ENCODE data around the gene NIN. TPM values are rescaled to one million over a fixed set of nuclear protein-coding genes. Genes with fewer than 3 reads are reported as not detected.

The NIN gene
- polyA plus RNA-seq (ENCODE audit: insufficient read length in 4 of 4): 10 to 100 TPM; 30.2 to 35.7 (median 32.2) TPM

DNA sequence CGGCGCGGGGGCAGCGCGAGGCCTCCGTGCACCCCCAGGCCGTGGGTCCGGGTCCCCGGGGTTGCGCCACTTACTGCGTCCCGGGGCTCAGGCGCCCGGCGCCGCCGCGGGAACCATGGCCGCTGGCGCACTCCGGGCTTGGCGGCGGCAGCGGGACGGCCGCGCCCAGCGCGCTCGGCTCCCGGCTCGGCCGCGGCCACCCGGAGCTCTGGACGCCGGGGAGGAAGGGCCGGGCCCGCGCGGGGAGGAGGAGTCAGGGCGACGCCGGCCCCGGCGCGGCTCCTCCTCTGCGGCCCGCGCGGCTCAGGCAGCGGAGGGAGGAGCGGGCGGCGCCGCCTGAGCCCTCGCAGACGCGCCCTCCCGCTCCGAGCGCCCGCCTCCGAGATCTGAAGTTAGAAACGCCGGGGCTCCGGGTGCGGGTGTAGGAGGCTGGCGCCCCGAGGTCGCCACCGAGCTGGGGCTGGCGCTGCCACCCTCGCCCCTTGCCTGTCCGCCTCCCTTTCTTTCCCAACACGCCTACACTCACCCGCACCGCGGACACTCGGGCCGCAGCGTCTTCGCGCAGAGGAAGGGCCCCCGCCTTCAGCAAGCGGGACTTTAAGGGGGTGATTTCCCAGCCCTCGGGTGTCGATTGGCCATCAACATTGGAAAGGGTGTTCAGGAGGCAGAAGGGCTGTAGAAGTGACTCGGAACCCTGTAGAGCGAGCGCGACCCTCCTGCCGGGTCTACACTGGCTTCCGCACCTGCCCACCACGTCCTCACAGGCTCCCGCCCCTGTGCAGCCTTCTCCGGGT, at the start of gene NIN:
Gene NIN, minus strand, starts transcription at position 231 of the 794 bp plus-strand sequence. CDS start 9,106 bp downstream, outside the sequence.
- peak in 3 of 4 donors; percentile 52 to 74 (median 70) for DNase-seq (ENCODE audit: low read depth in 4 of 4, low spot score in 3 of 4)

- DNase-seq (ENCODE audit: low read depth in 4 of 4, low spot score in 3 of 4): no peak
Measured at GRCh38 chr14:50875359-50876070, 44.6 kb upstream of the NIN start.

DNA sequence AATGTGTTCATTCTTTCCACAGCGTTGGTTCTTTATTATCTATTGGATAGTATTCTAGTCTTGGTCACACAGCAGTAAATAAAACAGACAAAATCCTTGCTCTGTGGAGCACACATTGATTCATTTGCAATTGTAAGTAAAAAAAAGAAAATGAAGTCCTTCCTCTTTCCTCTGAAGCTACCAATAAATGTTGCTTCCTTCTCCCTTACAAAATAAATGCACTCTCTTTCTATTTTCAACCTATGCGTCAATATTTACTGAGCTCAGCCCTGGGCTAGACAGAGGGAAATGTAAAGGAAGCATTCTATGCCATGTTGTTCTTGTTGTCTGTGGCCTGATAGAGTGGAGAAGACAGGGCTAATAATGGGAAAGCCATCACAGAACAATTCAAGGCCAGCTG, 43.8 kb upstream of the NIN start:
- no peak for DNase-seq (ENCODE audit: low read depth in 4 of 4, low spot score in 3 of 4)

DNA sequence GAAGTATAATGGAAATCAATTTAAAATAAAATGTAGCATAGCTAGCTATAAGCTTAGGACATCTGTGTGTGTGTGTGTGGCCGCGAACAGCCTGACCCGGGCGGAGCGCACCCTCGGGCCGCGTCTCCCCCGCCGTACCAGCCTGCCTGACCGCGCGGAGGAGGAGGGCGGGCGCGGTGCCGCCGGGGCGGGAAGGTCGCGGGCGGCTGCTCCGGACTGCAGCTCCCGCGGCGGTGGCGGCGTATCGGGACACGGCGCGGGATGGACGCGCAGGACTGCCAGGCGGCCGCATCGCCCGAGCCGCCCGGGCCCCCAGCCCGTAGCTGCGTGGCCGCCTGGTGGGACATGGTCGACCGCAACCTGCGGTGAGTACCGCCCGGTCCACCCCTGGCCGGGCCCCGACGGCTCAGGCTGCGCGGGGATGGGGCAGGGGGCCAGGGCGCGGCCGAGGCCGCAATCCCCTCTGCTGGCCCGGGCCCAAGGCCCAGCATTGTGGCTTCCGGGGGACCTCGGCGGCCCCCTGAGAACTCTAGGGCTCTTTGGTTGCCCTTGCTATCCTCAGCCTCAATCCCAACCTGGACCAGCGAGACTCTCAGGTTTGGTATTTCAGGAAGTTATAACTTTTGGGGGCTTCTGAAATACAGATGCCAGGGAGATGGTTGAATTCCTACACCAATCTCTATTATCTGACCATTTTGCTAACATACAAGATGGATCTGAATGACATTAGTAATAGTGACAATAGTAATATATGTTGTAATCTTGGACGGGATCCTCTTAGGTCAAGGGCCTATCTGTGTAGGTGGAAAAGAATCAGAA, 41.2 kb upstream of the NIN start, which contains the start of gene ABHD12B:
Gene ABHD12B, plus strand, starts transcription at position 140 of the 819 bp plus-strand sequence. Its CDS starts 122 bp downstream, at position 262.
- peak in 1 of 4 donors; percentile 5 for DNase-seq (ENCODE audit: low read depth in 4 of 4, low spot score in 3 of 4)

DNA sequence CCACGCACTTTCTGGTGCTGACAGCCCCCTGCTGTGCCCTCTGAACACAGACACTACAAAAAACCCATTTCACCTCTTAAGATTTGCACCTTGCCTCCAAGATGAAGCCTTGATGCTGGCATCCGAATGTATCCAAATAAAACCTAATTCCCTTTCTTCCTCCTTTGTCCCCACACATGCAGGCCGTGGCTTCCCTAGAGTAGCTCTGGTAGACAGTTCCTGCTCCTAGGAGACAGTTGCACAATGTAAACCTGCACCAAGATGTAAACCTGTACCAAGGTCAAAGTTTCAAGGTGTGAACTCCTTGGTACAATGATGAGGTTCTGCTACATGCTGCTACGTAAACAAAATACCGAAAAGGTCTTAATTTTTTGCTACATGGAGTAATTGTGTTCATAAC, 40.3 kb upstream of the NIN start:
- DNase-seq (ENCODE audit: low read depth in 4 of 4, low spot score in 3 of 4): no peak

GRCh38 chr14:50865391-50866076, 34.6 kb upstream of the NIN start:
- no peak for DNase-seq (ENCODE audit: low read depth in 4 of 4, low spot score in 3 of 4)

GRCh38 chr14:50864946-50865345, 34.0 kb upstream of the NIN start:
- no peak for DNase-seq (ENCODE audit: low read depth in 4 of 4, low spot score in 3 of 4)

GRCh38 chr14:50864237-50864636, 33.3 kb upstream of the NIN start:
- no peak for DNase-seq (ENCODE audit: low read depth in 4 of 4, low spot score in 3 of 4)

GRCh38 chr14:50862036-50862570, 31.1 kb upstream of the NIN start:
- no peak for DNase-seq (ENCODE audit: low read depth in 4 of 4, low spot score in 3 of 4)

DNA sequence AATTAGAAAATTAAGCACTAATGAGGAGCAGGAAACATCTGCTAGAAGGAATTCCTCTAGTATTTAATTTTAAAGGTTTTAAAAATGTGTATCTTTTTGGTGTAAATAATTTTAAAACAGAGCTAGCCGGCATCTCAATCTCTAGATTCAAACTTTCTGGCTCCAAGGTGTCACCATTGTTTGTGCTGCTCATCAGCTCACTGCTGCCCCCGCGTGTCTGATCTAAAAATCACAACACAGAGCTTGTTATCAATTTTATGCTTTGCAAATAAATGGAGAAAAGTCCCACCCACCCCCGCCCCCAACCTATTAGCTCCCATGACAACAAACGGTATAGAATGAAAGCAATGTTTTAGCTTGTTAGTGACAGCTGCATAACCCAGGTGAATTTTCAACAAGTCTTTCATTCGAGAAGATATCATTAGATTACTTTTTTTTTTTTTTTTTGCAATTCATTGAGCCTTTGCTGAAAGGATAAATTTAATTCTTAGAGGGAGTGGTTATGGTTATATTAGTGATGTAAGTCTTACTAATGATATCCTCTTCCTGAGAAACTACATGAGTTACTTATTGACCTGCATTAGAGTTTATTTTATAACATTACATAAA, 29.6 kb upstream of the NIN start:
- DNase-seq (ENCODE audit: low read depth in 4 of 4, low spot score in 3 of 4): peak; percentile 69 to 76 (median 70)

- DNase-seq (ENCODE audit: low read depth in 4 of 4, low spot score in 3 of 4): no peak
Measured at GRCh38 chr14:50859296-50859624, 28.3 kb upstream of the NIN start.

DNA sequence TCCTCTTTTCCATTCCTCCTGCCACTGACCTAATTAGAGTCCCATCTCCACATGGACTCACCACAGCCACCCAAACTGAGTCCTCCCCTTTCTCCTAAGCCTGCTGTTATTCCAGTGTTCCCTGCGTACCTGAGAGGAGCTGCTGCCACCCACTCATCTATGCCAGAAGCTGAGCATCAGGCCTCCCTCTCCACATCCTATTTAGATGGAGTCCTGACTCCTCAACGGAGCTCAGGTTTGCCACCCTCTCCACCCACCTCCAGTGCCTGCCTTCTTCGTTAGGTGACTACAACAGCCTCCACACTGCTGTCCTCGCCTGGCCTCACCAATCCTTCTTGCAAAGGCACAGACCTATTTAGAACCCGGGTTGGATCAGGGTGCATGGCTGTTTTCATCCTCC, 25.7 kb upstream of the NIN start:
- DNase-seq (ENCODE audit: low read depth in 4 of 4, low spot score in 3 of 4): no peak

- no peak for DNase-seq (ENCODE audit: low read depth in 4 of 4, low spot score in 3 of 4)
Measured at GRCh38 chr14:50855558-50855957, 24.6 kb upstream of the NIN start.

DNA sequence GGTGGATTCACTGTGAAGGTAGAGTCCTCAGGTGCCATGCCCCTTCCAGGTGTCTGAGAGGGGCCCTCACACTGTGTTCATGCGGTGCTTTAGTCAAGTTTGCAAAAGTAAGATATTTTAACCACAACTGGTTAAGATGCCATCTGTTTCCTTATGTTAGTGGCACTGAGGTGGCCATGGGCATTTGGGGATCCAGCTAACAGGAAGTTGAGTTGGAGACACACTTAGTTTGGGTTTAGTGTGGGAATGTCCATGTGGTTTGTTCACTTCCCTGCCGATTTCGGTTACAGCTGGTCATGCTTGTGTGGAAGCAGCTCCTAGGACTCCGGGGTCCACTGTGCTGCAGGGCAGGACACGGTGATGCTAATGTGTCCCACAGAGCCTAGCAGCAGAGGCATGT, 23.6 kb upstream of the NIN start:
- no peak for DNase-seq (ENCODE audit: low read depth in 4 of 4, low spot score in 3 of 4)

DNA sequence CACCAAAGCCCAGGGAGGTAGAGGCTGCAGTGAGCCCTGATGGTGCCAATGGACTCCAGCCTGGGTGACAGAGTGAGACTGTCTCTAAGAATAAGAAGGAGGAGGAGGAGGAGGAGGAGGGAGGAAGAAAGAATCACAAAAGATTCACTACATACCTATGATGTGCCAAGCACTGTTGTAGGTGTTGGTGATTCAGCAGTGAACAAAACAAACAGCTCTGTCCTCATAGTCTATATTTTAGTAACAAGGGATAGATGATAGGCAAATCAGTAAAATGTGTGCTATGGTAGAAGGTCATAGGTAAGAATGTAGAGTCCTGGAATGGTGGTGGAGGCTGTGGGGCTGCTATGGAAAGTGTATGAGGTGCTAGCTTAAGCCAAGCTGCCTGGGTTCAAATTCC, 22.9 kb upstream of the NIN start:
- no peak for DNase-seq (ENCODE audit: low read depth in 4 of 4, low spot score in 3 of 4)

DNA sequence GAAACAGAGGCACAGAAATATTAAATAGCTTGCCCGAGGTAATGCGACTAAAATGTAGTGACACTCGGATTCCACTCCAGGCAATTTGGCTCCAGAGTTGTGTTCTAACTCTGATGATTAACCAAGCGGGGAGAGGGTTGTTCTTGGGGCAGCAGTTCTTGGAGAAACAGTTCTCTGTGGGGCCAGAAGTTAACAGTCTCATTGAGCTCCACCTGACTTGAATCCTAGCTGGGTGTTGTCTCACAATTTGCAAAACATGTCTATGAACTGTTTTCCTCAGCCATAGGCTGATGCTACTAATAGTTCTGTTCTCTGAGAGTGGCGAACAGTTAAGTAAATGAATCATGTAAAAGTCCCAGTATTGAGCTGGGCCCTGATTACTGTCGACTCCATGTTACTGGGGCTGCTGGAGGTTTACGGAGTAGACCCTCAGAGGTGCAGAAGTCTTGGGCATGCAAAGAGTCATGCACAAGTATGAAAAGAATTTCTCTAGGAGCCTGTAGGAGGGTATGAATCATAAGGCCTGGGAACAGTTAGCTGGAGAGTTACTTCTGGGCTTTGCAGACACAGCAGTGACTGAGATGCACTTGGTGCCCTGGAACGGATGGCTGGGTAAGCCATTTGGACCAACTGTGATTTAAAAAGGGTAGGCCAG, 15.4 kb upstream of the NIN start:
- DNase-seq (ENCODE audit: low read depth in 4 of 4, low spot score in 3 of 4): no peak

GRCh38 chr14:50845166-50845565, 14.2 kb upstream of the NIN start:
- DNase-seq (ENCODE audit: low read depth in 4 of 4, low spot score in 3 of 4): no peak

DNA sequence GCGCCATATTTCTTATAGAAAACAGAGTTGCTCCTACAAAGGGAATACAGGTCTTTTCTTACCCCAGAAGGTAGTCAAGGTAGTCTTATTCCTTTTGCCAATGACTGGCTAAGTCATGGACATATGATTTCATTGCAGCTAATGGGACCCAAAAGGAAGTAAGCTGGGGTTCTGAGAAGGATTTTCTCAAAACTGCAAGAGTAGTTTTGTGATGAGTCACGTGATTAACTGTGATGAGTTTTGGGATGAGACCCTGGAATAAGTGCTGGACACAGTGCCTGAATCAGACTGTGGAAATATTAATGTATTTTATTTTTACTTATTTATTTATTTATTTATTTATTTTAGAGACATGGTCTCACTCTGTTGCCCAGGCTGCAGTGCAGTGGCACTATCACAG, 13.4 kb upstream of the NIN start:
- no peak for DNase-seq (ENCODE audit: low read depth in 4 of 4, low spot score in 3 of 4)

DNA sequence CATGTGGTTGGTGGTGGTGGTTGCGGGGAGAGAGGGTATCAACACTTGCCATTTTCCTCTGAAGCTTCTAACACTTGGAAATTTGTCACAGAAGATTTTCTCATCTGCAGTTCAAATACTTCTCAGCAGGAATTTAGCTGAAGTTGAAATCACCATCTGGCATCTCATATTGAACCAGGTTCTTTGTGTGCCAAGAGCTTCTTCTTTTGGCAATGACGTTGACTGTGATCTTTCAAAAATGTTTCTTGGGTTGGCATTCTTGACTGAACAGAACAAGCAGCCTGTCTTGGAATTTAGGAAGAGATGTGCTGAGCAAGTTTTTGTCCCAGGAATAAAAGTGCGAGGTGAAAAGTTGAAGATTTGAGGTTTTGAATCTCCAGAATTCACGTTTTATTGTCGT, 8.7 kb upstream of the NIN start:
- DNase-seq (ENCODE audit: low read depth in 4 of 4, low spot score in 3 of 4): no peak

Data from right renal pelvis (tissue), 4 donors.